HG02970 (cell line): Measurements from ENCODE around the gene COBL.

Source experiments
- ATAC-seq: cut with Tn5 transposase; IDR thresholded peaks from one replicate; pipeline ENCODE4 v1.9.1; 2021; ENCODE audit warnings: mild to moderate bottlenecking, moderate library complexity, moderate number of reproducible peaks; ENCODE audit not compliant: unreplicated experiment, low FRiP score

The COBL gene

DNA sequence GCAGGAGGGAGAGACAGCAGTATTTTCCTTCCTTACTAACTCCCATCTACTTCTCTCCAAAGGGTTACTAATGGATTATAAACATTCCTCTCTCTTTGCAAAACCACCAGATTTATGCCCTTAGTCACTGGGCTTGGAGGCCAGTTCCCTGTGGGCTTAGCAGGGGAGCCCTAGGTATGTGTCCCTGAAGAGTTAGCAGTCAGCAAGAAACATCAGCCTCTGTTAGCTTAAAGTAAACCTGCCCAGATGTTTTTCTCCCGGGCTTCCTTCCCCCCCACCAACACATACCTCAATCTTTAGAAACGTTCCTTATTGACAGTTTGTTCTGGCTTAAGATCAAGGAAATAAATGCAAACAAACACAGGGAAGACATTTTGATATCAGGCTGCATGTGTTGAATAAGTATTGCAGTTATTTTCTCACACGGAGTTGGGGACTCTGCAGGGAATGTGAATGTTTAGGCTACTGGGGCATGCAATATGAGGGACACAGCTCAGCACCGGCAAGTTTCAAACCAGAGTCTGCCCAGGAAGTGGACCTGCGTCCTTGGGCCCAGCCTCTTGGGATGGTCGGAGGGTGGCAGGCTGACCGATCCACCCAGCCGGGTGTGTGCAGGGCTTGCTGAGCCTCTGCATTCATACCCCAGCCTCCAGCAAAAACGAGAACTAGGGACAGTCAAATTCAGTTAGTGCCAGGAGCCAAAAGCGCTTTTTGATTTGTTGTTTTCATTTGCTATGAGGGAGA, 281.9 kb downstream of the COBL start:
- ATAC-seq, result no peak

DNA sequence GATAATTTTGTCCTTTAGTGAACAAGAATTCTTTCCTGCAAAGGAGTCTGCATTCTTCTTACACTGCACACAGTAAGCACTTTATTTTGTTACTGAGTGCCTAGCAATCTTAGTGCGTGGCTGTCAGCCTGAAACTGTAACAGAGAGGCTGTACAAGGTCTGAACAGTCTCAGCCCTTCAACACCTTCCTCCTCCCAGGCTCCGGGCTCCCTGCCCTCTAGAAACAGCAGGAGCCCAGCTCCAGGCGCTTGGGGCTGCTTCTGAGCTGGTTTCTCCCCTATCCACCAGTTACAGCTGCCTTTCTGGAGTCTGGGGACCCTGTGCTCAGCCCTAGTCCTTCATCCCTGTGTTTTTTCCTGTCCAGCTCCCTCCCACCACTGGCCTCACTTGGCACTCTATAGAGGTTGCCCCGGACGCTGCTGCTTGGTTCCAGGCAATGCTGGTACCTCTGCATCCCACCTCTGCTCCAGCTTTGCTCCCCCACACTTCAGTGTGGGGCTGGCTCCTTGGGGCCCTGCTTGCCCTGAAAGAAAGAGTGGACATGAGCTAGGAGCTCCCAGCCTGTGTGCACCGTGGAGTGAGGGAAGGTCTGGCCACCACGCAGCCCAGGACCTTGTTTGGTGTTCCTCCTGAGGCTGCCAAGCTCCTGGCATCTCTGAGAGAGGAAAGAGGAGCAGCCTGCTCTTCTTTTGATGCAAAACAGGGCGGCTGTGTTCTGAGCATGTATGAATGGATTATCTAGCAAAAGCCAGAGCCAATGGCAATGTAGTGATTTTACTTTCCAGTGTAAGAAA, 282.7 kb downstream of the COBL start:
- ATAC-seq, result no peak

DNA sequence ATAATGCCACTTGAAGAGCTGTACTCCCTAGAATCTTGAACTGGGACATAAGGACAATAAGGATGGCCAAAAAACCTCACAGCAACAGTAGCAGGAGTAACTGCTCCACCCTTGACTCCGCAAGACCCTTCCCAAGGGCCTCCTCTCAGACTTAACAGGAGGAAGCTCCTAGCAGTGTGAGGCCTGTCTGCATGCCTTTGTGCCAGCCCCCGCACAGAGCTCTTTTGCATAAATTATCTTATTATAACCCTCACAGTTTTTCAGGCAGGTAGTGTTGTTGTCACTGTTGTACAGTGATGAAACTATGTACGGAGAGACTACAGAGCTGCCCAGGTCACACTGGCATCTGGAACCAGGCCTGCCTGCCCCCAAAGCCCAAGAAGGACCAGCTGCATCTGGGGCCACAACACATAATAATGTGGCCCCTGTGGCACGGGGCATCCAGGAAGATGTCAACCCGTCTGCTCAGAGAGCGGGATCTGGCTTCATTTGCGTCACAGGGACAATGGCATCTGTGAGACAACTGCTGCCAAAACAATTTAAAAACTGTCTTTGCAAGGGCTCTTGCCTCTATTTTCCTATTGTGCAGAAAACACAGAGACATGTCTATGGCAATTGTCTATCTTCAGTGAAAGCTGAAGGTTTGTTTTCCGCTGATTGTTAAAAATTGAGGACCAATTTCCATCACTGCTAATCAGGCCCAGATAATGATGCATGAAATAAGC, 284.7 kb downstream of the COBL start:
- no peak for ATAC-seq

DNA sequence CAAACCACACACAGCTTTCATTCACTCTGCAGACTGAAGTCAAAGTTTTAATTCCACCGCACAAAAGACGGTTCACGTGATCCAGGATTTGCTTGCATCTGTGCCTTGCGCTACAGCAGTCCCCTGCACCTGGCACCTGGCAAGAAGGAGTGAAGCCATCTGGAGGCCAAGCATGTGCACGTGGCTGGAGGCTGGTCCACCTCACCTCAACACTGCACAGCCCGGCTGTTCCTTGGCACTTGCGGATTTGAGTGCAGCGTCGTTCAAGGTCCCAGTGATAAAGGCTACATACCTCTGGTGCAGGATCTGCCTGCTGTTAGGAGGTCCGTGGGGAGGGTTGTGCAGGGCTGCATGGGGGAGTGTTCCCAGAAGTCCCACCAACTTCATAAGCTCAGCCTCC, 285.4 kb downstream of the COBL start:
- ATAC-seq, result no peak

DNA sequence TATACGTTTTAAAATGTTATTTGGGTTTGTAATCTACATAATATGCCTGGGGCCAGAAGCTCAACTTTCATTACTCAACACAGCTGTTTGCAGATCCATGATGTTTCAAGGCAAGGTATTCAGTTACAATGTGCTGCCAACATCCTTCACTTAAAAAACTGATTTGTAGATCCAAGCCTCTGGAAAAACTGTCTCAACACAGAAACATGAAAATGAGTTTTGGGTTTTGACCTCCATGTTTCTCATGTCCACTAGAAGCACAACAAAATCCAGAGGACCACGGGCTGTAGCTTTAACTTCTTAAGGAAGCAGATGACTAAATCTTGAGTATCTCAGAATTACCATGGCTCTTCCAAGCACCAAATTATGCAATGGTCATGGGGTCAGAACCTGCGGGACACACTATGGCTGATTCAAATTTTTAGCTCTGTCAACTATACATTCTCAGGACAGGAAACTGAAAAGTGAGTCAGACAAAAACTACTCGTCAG, 286.9 kb downstream of the COBL start:
- ATAC-seq, result no peak

GRCh38 chr7:51029131-51029530, 287.5 kb downstream of the COBL start:
- ATAC-seq, result no peak

DNA sequence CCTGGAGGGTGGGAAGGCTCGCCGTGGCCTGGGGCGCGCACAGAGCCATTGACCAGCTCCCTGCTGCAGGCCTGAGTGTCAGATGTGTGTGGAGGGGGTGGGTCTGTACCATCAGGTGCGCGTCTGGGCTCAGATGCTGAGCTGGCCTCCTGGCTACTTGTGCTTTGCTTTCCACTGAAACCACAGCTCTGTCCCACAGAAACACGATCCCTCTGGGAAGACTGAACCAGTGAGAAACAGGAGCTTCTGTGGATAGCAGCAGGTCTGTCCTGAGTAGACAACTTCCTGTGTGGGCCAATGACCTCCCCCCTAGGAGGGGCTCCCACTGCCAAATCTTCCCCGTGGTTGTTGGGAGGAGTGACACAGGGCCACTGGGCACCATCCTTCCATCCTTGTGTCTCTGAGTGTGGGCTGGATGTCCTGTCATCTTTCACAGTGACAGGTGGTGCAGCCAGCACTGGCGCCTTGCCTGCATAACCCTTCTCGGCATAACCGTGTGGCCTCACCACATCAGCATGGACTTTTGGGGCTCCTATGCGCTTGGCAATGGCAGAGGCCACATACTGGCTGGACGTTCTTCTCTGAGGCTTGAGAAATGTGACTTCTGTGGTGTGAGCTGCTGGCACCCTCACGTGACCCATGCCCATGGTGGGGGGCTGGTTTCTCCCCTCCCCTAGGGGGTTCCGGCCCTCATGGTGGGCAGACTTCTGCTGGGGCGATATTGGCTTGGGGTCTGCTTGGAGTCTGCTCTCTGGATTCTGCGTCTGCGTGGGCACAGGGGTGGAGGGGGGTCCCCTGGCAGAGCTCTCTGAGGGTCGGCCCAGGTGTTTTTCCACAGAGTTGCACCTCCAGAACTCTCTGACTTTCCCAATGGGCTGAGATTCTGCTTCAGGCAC, 288.4 kb downstream of the COBL start:
- no peak for ATAC-seq

GRCh38 chr7:51027106-51027934, 289.3 kb downstream of the COBL start:
- no peak for ATAC-seq

GRCh38 chr7:51026341-51026740, 290.3 kb downstream of the COBL start:
- ATAC-seq, result no peak

DNA sequence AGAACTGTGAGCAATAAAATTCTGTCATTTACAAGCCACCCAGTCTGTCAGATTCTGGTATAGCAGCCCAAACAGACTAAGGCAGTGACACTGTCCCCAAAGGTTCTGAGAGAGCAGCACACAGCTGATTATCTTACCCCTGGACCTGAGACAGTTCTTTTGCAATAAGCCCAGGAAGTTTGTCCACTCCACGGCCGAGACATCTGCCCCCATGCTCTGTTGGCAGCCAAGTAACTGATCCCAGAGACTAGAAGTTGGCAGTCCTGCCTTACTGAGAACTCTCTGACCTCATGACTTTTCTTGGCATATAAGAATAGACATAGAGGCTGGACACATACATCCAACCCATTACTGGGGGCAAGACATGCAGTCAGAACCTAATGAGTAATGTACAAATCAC, 290.9 kb downstream of the COBL start:
- no peak for ATAC-seq

DNA sequence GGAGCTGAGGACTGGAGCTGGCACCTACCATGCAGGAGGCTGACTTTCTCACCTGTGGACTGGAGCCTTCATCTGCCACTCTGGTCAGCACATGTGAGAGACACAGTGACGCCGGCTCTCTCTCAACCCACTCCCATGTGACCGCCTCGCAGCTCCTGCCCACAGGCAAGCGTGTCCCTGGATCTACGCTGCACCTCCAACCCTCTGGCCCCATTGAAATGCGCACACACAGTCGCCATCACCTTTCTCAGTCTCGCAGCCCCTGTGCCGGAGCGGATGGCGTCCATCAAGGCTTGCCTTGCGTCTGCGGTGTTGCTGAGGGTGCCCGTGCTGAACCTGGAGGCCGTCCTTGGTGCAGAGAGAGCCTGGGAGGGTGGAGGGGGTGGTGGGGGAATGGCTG, 291.7 kb downstream of the COBL start:
- no peak for ATAC-seq

- no peak for ATAC-seq
Observed at GRCh38 chr7:51023547-51023946, 293.1 kb downstream of the COBL start.

DNA sequence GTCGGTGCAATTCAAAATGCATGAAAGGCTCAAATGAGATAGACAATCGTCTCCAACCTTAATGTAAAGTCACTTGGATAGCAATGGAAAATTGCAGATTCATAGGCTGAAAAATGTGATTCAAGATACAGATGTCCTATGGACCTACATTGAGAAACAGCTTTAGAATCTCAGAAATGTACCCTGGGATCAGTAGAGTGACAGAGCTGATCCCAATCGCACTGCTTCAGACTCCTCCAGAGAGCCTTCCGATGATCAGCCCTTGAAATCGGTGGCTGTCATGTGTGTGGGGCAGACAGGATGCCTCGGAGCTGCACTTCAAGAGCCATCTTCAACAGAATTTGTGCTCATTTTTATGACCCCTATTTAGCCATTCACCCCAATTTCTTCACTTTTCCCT, 293.8 kb downstream of the COBL start:
- ATAC-seq, result no peak

- ATAC-seq, result no peak
Observed at GRCh38 chr7:51021906-51022570, 294.6 kb downstream of the COBL start.

GRCh38 chr7:51020944-51021343, 295.7 kb downstream of the COBL start:
- no peak for ATAC-seq

- ATAC-seq, result no peak
Observed at GRCh38 chr7:51019891-51020870, 296.4 kb downstream of the COBL start.

GRCh38 chr7:51019191-51019844, 297.3 kb downstream of the COBL start:
- ATAC-seq, result no peak
